Hypothalamus (tissue), 51 donors: Measurements from ENCODE around the gene ASB15.
A peak's percentile ranks its signal among the peaks of the same experiment; 100 is the strongest.
"Not testable (repeated sequence)": the region's sequence is repeated elsewhere in the genome, so short reads cannot be mapped to it uniquely, and the experiment has no call there.

Source experiments
- DNase-seq, 51 donors: peaks; one replicate each; lab custom pipeline; 2025; lab: John Stamatoyannopoulos, UW

ASB15 gene

DNA sequence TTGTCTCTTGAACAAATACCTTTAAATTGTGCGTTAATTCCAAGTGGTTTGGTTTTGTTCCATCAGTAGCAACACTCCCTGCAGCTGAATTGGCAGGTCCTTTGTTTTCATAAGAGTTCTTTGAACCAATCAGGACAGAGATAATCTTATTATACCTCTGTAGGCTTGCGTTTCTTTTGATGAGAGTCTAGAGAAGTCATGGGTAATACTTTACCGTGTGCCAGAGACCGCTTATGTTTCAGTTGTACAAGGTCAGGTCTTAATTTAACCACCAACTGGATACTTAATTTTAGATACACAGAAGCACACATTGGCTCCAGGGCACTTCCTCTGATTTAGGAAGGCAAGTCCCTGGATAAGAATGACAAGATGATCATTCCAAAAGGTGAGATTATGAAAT, at the start of gene ASB15:
Gene ASB15, plus strand, starts transcription at position 292 of the 400 bp plus-strand sequence. CDS start 12,682 bp downstream, outside the sequence.
- no peak for DNase-seq

DNA sequence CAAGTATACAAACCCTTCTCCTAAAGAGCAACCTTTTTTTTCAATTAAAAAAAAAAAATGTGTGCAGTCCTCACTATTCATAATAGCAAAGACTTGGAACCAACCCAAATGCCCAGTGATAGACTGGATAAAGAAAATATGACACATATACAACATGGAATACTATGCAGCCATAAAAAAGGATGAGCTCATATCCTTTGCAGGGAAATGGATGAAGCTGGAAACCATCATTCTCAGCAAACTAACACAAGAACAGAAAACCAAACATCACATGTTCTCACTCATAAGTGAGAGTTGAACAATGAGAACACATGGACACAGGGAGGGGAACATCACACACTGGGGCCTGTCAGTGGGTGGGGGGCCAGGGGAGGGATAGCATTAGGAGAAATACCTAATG, 49.5 kb upstream of the ASB15 start:
- not testable (repeated sequence) for DNase-seq

DNA sequence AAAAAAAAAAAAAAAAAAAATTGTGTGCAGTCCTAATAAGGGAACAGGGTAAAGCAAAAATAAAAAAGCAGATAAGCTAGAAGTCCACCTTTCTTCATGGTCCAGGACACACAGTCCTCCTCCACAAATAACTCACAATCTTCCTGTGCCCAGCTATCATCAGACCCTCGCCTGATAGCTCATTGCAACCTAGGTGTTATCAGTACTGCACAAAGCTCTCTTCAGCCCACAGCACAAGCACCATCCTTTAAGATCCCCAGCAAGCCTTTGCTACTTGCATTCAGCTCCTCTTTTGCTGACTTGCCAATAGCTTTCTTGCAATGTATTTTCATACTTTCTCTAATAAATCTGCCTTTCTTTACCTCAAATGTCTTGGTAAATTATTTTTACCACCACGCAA, 49.0 kb upstream of the ASB15 start:
- DNase-seq, result no peak

GRCh38 chr7:123553159-123553558, 48.5 kb upstream of the ASB15 start:
- no peak for DNase-seq

GRCh38 chr7:123555484-123555883, 46.1 kb upstream of the ASB15 start:
- DNase-seq, result no peak

DNA sequence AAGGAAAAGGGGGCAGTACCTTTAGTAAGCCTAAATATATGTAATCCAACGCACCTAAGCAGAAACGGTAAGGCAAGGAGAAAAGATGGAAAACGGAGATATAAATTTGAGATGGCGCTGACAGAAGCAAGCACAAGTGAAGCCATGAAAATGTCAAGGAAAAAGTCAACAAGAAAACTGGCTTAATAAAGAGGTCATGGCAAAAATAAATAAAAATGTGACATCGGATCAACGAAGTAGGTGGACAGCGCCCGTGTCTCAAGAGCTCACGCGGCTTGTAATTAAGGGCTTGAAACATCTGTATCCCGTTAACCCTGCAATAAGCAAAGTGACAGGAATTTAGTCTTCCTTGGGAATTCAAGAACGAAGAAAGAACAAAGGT, 44.6 kb upstream of the ASB15 start:
- no peak for DNase-seq

DNA sequence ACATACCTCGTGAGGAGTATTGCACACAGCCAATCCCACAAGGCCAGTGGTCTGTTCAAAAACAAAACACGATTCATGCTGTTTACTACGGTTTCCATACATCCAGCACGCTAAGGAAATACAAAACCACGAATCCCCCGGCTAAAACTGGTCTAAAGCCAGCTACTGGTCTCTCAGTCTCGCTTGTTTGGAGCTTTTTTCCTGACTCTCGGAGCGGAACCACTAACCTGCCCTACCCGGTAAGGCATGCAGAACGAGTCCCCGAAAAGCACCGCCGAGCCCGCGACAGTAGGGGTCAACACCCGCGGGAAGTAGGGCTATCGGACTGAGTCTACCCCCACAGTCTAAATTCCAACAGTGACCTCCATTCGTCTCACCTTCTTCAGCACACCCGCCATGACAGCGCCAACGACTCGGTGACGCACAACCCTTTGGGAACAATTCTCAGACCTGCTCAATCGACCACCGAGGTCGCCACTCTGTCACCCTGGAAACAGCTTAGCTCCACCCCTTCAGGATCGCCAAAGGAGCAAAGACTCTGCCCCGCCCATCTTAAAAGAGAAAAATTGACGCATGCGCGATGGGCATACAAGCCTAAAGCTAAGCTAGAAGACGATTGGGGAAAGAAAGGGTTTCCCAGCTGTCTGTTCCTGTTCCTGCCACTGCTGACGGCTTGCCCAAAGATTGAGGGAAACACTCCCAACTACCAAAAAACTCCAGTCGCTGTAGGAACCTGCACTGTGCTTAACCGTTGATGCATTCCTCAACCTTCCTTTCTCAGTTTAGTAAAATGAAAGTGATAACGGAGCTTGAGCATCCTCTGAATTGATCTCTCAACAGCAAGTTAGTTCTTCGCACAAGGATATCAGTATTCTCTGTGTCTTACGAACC, 44.0 kb upstream of the ASB15 start, which contains the start of gene NDUFA5:
Gene NDUFA5, minus strand, starts transcription at position 421 of the 891 bp plus-strand sequence. Its CDS starts 23 bp downstream, at position 398.
- peak; percentile 55 to 99 (median 94) for DNase-seq

GRCh38 chr7:123558289-123558874, 43.2 kb upstream of the ASB15 start:
- no peak for DNase-seq

- no peak for DNase-seq
These were observed 39.5 kb upstream of the ASB15 start for GRCh38 chr7:123562121-123562520.

- no peak for DNase-seq
These were observed 32.1 kb upstream of the ASB15 start for GRCh38 chr7:123569352-123570010.

DNA sequence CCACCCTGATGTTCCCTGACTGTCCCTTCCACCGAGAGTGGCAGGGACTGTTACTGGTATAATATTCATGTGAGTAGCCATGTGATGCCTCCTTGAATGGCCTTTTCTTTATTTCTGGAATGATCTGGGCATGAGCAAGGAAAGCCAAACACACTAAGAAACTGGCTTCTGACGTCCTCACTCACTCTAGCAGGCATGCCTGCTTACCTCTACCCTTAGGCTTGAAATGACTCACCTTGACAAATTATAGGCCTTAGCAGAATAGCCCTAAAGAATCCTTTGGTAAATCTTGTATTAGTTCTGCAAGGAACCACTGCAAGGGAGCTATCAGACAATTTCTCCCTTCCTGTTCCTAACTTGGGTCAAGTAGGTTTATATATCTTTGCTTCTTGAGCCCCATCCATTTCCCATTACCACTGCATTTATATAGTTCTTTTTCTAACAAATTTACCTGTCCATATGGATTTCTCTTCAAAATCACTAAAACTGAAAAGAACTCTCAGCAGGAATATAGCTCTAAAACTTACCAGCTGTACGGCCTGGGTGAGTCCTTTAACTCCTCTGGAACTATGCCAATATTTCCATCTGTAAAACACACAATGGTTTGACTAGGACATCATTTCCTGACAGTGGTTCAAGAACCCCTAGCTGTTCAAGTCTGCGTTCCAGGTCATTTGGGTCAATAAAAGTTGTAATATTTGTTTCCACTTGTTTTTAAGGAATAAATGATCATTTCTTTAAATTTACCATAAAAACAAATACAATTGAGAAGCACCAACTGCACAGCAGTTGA, 31.0 kb upstream of the ASB15 start:
- DNase-seq, result no peak

GRCh38 chr7:123571187-123571586, 30.4 kb upstream of the ASB15 start:
- DNase-seq, result no peak

GRCh38 chr7:123571684-123572083, 29.9 kb upstream of the ASB15 start:
- DNase-seq, result no peak

GRCh38 chr7:123573341-123573740, 28.3 kb upstream of the ASB15 start:
- DNase-seq, result no peak

DNA sequence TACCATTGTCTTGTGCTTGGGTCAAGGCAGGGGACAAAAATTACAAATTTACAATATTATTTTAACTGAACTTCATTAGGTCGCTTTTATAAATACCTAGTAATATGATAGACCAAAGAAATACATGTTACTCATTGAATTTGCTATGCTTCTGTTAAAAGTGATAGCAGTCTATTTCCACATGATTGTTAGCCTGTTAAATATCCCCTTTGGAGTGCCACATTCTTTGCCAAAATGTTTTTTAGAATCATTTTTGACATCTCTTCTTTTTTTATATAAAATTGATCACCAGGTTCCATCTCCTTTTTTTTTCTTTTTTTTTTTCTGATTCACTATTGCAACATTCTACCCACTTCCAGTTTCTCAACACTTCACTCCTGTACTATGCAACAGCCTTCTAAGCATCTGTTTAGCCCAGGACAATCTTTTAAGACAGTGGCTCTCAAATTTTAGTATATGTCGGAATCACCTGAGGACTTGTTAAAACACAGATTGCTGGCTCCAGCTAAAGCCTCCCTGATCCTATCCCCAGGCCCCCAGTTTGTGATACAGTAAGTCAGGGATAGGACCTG, 27.6 kb upstream of the ASB15 start:
- no peak for DNase-seq

GRCh38 chr7:123579416-123579815, 22.2 kb upstream of the ASB15 start:
- no peak for DNase-seq

DNA sequence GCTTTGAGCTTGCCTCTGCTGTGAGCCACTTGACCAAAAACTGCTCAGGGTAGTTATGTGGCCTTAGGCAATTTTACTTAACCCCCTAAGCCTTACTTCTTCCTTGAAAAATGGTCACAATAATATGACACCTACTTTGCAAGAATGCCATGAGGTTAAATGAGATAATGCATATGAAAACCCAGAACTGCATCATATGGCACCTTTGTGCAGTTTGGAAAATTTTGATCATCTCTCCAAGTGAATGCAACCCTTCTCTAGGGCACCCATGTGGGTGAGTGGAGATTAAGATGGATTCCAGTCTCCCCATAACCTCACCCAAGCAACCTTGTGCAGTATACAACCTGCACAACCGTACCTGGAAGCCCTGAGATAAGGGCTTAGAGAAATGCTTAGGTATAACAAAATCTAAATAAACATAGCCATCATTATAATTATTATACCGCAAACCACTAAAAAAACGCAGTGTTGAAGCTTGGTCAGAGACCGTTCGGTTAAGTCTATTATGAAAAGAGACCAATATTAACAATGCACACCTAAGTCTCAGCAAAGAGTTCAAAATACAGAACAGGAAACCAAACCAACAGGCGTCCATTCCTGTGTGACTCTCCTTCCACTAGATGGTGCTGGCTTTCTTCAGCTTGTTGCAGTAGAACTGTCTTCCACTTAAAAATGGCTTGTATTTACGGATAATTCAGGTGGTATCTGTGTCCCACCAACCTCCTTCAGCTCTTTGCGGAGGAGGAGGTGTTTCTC, 21.0 kb upstream of the ASB15 start:
- DNase-seq, result peak in 4 of 51 donors; percentile 0 to 5 (median 2)

DNA sequence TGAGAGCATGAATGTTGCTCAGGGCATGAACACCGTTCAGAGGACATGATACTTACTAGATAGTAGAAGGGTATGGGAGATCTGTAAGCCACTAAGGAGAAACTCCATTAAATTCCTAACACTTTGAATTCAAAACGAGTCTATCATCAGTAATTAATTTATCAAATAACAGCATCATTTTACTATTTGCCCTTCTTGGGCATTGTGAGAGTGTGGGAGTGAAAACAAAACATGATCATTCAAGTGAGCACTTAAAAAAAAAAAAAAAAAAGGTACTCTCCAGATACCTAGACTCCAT, 20.5 kb upstream of the ASB15 start:
- DNase-seq, result no peak

DNA sequence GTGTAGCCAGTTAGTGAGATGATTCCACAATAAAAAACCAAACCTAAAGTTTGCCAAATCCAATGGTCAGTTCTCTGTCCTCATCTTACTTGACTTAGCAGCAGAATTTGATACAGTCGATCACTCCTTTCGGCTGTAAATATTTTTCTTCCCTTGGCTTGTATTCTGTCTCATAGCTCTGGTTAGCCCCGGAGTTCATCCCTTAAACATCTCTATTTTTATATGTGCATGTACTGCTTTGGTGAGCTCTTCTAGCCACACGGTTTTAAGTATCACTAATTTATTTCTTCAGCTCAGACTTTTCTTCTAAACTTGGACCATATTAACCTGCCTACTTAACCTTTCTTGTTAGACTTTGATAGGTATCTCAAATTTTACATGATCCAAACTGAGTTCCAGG, 17.8 kb upstream of the ASB15 start:
- no peak for DNase-seq

GRCh38 chr7:123588376-123588775, 13.2 kb upstream of the ASB15 start:
- no peak for DNase-seq
